ENCODE data around the gene TSPAN16. TPM values are rescaled to one million over a fixed set of nuclear protein-coding genes. Genes with fewer than 3 reads are reported as not detected.
A peak's percentile ranks its signal among the peaks of the same experiment; 100 is the strongest.

TSPAN16 gene
- total and polyA plus RNA-seq, 2 of the 13 experiments (the other 11 are each of a cell fraction or from before 2014, with no cell fraction given): not detected

GRCh38 chr19:11339254-11340098 is 43.5 kb downstream of the TSPAN16 start, which contains the start of gene RAB3D (continued):
- TF ChIP-seq ZZZ3 (CRISPR knock-in tag; IDR thresholded peaks at IDR 0.05; ENCODE audit: borderline replicate concordance) (no peak), E2F5 (CRISPR knock-in tag; conservative IDR thresholded peaks at IDR 0.05) (no peak), ZNF878 (CRISPR knock-in tag; IDR thresholded peaks at IDR 0.05) (no peak), ZNF75D (CRISPR knock-in tag; IDR thresholded peaks at IDR 0.05; ENCODE audit: borderline replicate concordance) (no peak), SPEN (CRISPR knock-in tag; IDR thresholded peaks at IDR 0.05; ENCODE audit: low read depth) (peak; percentile 56; the same call in 1 of the 2 replicates), MNT (IDR thresholded peaks at IDR 0.05) (no peak), AKAP8 (CRISPR knock-in tag; IDR thresholded peaks at IDR 0.05) (no peak), SRSF1 (optimal IDR thresholded peaks at IDR 0.05; ENCODE audit: low read depth, low read length) (no peak)
- TF ChIP-seq, protein P1, sequence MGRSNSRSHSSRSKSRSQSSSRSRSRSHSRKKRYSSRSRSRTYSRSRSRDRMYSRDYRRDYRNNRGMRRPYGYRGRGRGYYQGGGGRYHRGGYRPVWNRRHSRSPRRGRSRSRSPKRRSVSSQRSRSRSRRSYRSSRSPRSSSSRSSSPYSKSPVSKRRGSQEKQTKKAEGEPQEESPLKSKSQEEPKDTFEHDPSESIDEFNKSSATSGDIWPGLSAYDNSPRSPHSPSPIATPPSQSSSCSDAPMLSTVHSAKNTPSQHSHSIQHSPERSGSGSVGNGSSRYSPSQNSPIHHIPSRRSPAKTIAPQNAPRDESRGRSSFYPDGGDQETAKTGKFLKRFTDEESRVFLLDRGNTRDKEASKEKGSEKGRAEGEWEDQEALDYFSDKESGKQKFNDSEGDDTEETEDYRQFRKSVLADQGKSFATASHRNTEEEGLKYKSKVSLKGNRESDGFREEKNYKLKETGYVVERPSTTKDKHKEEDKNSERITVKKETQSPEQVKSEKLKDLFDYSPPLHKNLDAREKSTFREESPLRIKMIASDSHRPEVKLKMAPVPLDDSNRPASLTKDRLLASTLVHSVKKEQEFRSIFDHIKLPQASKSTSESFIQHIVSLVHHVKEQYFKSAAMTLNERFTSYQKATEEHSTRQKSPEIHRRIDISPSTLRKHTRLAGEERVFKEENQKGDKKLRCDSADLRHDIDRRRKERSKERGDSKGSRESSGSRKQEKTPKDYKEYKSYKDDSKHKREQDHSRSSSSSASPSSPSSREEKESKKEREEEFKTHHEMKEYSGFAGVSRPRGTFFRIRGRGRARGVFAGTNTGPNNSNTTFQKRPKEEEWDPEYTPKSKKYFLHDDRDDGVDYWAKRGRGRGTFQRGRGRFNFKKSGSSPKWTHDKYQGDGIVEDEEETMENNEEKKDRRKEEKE (IDR thresholded peaks at IDR 0.05): no peak
- TF ChIP-seq, protein P2, sequence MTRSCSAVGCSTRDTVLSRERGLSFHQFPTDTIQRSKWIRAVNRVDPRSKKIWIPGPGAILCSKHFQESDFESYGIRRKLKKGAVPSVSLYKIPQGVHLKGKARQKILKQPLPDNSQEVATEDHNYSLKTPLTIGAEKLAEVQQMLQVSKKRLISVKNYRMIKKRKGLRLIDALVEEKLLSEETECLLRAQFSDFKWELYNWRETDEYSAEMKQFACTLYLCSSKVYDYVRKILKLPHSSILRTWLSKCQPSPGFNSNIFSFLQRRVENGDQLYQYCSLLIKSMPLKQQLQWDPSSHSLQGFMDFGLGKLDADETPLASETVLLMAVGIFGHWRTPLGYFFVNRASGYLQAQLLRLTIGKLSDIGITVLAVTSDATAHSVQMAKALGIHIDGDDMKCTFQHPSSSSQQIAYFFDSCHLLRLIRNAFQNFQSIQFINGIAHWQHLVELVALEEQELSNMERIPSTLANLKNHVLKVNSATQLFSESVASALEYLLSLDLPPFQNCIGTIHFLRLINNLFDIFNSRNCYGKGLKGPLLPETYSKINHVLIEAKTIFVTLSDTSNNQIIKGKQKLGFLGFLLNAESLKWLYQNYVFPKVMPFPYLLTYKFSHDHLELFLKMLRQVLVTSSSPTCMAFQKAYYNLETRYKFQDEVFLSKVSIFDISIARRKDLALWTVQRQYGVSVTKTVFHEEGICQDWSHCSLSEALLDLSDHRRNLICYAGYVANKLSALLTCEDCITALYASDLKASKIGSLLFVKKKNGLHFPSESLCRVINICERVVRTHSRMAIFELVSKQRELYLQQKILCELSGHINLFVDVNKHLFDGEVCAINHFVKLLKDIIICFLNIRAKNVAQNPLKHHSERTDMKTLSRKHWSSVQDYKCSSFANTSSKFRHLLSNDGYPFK (CRISPR knock-in tag; IDR thresholded peaks at IDR 0.05; ENCODE audit: borderline replicate concordance): no peak
- TF ChIP-seq, protein P3, sequence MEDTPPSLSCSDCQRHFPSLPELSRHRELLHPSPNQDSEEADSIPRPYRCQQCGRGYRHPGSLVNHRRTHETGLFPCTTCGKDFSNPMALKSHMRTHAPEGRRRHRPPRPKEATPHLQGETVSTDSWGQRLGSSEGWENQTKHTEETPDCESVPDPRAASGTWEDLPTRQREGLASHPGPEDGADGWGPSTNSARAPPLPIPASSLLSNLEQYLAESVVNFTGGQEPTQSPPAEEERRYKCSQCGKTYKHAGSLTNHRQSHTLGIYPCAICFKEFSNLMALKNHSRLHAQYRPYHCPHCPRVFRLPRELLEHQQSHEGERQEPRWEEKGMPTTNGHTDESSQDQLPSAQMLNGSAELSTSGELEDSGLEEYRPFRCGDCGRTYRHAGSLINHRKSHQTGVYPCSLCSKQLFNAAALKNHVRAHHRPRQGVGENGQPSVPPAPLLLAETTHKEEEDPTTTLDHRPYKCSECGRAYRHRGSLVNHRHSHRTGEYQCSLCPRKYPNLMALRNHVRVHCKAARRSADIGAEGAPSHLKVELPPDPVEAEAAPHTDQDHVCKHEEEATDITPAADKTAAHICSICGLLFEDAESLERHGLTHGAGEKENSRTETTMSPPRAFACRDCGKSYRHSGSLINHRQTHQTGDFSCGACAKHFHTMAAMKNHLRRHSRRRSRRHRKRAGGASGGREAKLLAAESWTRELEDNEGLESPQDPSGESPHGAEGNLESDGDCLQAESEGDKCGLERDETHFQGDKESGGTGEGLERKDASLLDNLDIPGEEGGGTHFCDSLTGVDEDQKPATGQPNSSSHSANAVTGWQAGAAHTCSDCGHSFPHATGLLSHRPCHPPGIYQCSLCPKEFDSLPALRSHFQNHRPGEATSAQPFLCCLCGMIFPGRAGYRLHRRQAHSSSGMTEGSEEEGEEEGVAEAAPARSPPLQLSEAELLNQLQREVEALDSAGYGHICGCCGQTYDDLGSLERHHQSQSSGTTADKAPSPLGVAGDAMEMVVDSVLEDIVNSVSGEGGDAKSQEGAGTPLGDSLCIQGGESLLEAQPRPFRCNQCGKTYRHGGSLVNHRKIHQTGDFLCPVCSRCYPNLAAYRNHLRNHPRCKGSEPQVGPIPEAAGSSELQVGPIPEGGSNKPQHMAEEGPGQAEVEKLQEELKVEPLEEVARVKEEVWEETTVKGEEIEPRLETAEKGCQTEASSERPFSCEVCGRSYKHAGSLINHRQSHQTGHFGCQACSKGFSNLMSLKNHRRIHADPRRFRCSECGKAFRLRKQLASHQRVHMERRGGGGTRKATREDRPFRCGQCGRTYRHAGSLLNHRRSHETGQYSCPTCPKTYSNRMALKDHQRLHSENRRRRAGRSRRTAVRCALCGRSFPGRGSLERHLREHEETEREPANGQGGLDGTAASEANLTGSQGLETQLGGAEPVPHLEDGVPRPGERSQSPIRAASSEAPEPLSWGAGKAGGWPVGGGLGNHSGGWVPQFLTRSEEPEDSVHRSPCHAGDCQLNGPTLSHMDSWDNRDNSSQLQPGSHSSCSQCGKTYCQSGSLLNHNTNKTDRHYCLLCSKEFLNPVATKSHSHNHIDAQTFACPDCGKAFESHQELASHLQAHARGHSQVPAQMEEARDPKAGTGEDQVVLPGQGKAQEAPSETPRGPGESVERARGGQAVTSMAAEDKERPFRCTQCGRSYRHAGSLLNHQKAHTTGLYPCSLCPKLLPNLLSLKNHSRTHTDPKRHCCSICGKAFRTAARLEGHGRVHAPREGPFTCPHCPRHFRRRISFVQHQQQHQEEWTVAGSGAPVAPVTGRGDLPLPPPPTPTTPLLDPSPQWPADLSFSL (CRISPR knock-in tag; IDR thresholded peaks at IDR 0.05): no peak
